Hematopoietic multipotent progenitor cell (in vitro differentiated cells): ENCODE data around the gene SLC6A4. TPM values are rescaled to one million over a fixed set of nuclear protein-coding genes. Genes with fewer than 3 reads are reported as not detected.
"Not testable (repeated sequence)": the region's sequence is repeated elsewhere in the genome, so short reads cannot be mapped to it uniquely, and the experiment has no call there.

Experiments used
- DNase-seq, 3 donors: peaks; one replicate each; pipeline ENCODE4 v3.0.0-alpha.2; 2011 to 2015; ENCODE audit warnings: low read depth in 2 of 3, low spot score in 2 of 3
- total RNA-seq: library from RNA; depleted of rRNA; stranded (reverse); fragments of >200 nt; gene quantifications from one replicate; pipeline ENCODE4 v1.2.3, GENCODE V29; 2012

Gene SLC6A4
- total RNA-seq, 1 donor: under 0.01 TPM

GRCh38 chr17:30239089-30239462 lies 3.6 kb upstream of the SLC6A4 start:
- no peak for DNase-seq

GRCh38 chr17:30238387-30239088 lies 3.0 kb upstream of the SLC6A4 start:
- DNase-seq: no peak

DNA sequence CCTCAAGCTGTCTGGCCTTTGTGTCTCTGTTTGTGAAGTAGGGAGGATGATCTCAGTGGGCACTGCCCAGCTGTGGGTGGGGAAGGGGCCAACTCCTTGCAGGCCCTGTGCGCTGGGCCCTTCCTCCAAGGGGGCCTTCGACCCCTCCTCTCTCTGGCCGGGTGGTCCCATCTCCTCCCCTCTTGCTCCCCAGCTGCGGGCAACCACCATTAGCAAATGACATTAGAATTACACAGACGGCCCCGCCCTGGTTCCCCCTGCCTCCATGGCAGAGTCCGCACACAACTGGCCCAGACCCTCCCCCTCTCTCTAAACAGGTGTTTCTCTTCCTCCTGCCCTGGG lies 2.5 kb upstream of the SLC6A4 start:
- DNase-seq: no peak

GRCh38 chr17:30237296-30238002 lies 2.0 kb upstream of the SLC6A4 start:
- no peak for DNase-seq

- DNase-seq: peak in 1 of 3 donors; percentile 11
Measured at GRCh38 chr17:30236766-30237165, 1.3 kb upstream of the SLC6A4 start.

DNA sequence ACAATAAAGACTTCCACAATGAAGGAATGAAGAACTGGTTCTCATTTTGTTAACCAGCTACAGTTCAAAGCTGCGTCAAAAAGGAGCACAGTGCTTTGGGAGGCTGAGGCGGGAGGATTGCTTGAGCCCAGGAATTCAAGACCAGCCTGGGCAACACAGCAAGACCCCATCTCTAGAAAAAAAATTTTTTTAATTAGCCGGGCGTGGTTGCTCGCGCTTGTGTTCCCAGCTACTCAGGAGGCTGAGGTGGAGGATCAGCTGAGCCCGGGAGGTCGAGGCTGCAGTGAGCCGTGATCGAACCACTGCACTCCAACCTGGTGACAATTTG lies 764 bp upstream of the SLC6A4 start:
- no peak for DNase-seq

- DNase-seq: peak in 1 of 3 donors; percentile 29
Measured at GRCh38 chr17:30234964-30235363, 533 bp downstream of the SLC6A4 start.

- no peak for DNase-seq
Measured at GRCh38 chr17:30234296-30234695, 1.2 kb downstream of the SLC6A4 start.

- DNase-seq: no peak
Measured at GRCh38 chr17:30232824-30233427, 2.6 kb downstream of the SLC6A4 start.

- DNase-seq: no peak
Measured at GRCh38 chr17:30232015-30232823, 3.3 kb downstream of the SLC6A4 start.

DNA sequence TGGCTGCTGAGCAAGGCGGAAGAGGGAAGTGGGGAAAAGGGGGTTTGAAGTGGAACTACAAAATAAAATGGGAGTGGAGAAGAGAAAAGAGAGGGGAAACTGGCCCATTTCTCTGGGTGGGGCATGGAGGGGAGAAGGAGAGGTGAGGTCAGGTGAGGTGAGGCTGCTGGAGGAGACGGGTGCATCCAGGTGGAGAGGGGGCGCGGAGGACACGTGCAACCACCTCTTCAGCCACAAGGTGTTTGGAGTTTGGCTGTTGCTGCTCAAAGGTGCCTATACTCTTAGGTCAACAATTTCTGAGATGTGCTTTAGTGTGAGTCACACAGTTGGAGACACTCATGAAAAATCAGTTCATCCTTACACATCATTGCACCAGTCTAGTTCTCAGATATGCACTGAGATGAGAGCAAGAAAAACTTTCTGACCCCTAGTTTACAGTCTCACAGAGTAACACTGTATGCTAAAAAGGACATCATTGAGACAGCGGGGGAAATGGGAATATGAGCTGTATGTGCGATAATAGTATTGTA lies 4.8 kb downstream of the SLC6A4 start:
- DNase-seq: no peak

GRCh38 chr17:30230009-30230408 lies 5.5 kb downstream of the SLC6A4 start:
- not testable (repeated sequence) for DNase-seq

- no peak for DNase-seq
Measured at GRCh38 chr17:30229012-30229411, 6.5 kb downstream of the SLC6A4 start.

- DNase-seq: no peak
Measured at GRCh38 chr17:30228011-30228410, 7.5 kb downstream of the SLC6A4 start.

- no peak for DNase-seq
Measured at GRCh38 chr17:30226878-30227277, 8.6 kb downstream of the SLC6A4 start.

DNA sequence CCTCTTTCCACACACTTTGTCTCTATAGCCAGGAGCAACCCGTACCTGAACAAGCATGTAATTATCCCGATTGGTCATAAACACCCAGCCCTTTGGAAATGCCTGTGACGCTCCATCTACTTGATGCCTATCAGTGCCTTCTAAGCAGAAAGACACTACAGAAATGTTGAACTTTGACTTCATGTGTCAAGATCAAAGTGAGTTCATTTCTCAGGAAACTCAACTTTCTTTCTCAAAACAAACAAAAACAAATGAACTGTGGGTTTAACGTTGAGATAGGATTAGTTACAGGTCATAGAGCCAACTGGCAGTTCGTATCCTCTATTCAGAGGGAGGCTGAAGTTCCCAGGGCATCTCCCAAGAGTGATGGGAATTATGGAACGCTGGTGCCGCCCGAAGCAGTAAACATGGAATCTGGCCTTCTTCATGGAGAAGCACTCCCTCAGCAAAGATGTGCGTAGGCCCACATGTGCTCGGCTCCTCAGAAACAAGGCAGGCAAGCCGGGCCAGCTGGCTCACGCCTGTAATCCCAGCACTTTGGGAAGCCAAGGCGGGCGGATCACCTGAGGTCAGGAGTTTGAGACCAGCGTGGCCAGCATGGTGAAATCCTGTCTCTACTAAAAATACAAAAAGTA lies 9.5 kb downstream of the SLC6A4 start:
- DNase-seq: no peak

GRCh38 chr17:30225112-30225511 lies 10.4 kb downstream of the SLC6A4 start:
- DNase-seq: no peak

GRCh38 chr17:30224419-30224960 lies 11.0 kb downstream of the SLC6A4 start:
- no peak for DNase-seq

- DNase-seq: no peak
Measured at GRCh38 chr17:30222721-30223175, 12.7 kb downstream of the SLC6A4 start.

- no peak for DNase-seq
Measured at GRCh38 chr17:30222251-30222650, 13.2 kb downstream of the SLC6A4 start.
